Measurements from ENCODE around the gene CLK2. TPM values are rescaled to one million over a fixed set of nuclear protein-coding genes. Genes with fewer than 3 reads are reported as not detected.

Gene CLK2
- total RNA-seq, 1 donor from 2014 or later: 19.7 TPM

- Histone ChIP-seq H3K27me3 (ENCODE audit: control insufficient read depth, insufficient read depth, low read length) (no peaks in the 10 kb centered on the region), H3K4me3 (ENCODE audit: low read depth, low read length) (no peak overlapping the region), H3K36me3 (ENCODE audit: control insufficient read depth, insufficient read depth, low read length) (peaks cover 3% of the 10 kb centered on the region)
- FAIRE-seq (no peak), DNase-seq (ENCODE audit: low read depth) (no peak)
- no peak for TF ChIP-seq CTCF (IDR thresholded peaks at IDR 0.05; ENCODE audit: insufficient read depth, low read length, severe bottlenecking)
These were observed 46.2 kb upstream of the CLK2 start for GRCh38 chr1:155319536-155319935.

- FAIRE-seq (no peak), DNase-seq (ENCODE audit: low read depth) (no peak)
- Histone ChIP-seq H3K36me3 (ENCODE audit: control insufficient read depth, insufficient read depth, low read length) (peaks cover 6% of the 10 kb centered on the region), H3K27me3 (ENCODE audit: control insufficient read depth, insufficient read depth, low read length) (no peaks in the 10 kb centered on the region), H3K4me3 (ENCODE audit: low read depth, low read length) (no peak overlapping the region)
- TF ChIP-seq CTCF (IDR thresholded peaks at IDR 0.05; ENCODE audit: insufficient read depth, low read length, severe bottlenecking): no peak
These were observed 44.8 kb upstream of the CLK2 start for GRCh38 chr1:155318082-155318481.

GRCh38 chr1:155316922-155317321 is 43.6 kb upstream of the CLK2 start:
- no peak overlapping the region for H3K4me3 ChIP-seq (ENCODE audit: low read depth, low read length)
- DNase-seq (ENCODE audit: low read depth) (no peak), FAIRE-seq (no peak)
- no peaks in the 10 kb centered on the region for H3K27me3 ChIP-seq (ENCODE audit: control insufficient read depth, insufficient read depth, low read length)
- peaks cover 13% of the 10 kb centered on the region for H3K36me3 ChIP-seq (ENCODE audit: control insufficient read depth, insufficient read depth, low read length)
- TF ChIP-seq CTCF (IDR thresholded peaks at IDR 0.05; ENCODE audit: insufficient read depth, low read length, severe bottlenecking): no peak

- DNase-seq (ENCODE audit: low read depth) (no peak), FAIRE-seq (no peak)
- H3K4me3 ChIP-seq (ENCODE audit: low read depth, low read length): no peak overlapping the region
- TF ChIP-seq CTCF (IDR thresholded peaks at IDR 0.05; ENCODE audit: insufficient read depth, low read length, severe bottlenecking): no peak
- H3K36me3 ChIP-seq (ENCODE audit: control insufficient read depth, insufficient read depth, low read length): peaks cover 13% of the 10 kb centered on the region
- H3K27me3 ChIP-seq (ENCODE audit: control insufficient read depth, insufficient read depth, low read length): no peaks in the 10 kb centered on the region
These were observed 40.0 kb upstream of the CLK2 start for GRCh38 chr1:155313261-155313660.

GRCh38 chr1:155309423-155310021 is 36.2 kb upstream of the CLK2 start:
- peaks cover 11% of the 10 kb centered on the region for H3K36me3 ChIP-seq (ENCODE audit: control insufficient read depth, insufficient read depth, low read length)
- no peak for DNase-seq (ENCODE audit: low read depth)
- H3K27me3 ChIP-seq (ENCODE audit: control insufficient read depth, insufficient read depth, low read length): no peaks in the 10 kb centered on the region
- no peak for FAIRE-seq
- peak overlapping the region; percentile 66 for H3K4me3 ChIP-seq (ENCODE audit: low read depth, low read length)
- peak; percentile 1 for TF ChIP-seq CTCF (IDR thresholded peaks at IDR 0.05; ENCODE audit: insufficient read depth, low read length, severe bottlenecking)
